NCI-H2081 treated with DMSO at 0.1 percent for 48 hours (cell line): ENCODE measurements around the gene MIP.
"Not testable (repeated sequence)": the region's sequence is repeated elsewhere in the genome, so short reads cannot be mapped to it uniquely, and the experiment has no call there.

ENCODE experiments used
- DNase-seq: peaks from one replicate; lab custom pipeline; 2025; lab: John Stamatoyannopoulos, UW

The MIP gene

DNA sequence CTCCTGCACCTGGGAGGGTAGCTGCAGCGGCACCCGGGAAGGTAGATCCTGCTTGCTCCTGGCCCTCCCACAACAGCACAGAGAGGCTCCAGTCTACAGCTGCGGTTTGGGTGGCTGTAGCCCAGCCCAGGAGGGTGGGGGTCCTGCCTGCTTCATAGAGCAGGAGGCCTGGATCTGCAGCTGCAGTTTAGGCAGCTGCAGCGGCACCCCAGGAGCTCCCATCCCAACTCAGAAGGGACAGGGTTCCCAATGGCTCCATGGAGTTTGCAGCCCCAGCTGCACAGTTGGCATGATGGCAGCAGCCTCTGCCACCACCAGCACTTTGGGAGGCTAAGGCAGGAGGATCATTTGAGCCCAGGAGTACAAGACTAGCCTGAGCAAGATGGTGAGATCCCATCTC, 43.7 kb downstream of the MIP start:
- no peak for DNase-seq

GRCh38 chr12:56408799-56409417, 45.5 kb downstream of the MIP start:
- DNase-seq = no peak

DNA sequence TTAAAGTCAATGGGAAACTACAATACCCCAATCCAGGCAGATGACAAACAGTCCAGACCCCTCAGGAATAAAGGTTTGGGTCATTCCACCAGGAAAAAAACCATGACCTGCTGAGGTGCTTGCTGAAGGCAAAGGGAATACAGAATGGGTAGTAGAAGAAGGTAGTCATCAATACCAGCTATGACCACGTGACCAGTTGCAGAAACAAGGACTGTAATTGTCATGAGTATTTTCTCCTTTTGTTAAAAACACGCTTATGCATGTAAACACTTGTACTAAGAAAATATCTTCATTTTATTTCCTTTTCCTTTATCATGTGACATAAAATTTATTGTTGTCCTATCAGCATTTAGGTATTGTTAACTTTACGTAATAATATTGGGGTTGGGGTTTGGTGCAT, 50.2 kb downstream of the MIP start:
- not testable (repeated sequence) for DNase-seq

- not testable (repeated sequence) for DNase-seq
Measured at GRCh38 chr12:56401612-56402011, 52.8 kb downstream of the MIP start.

DNA sequence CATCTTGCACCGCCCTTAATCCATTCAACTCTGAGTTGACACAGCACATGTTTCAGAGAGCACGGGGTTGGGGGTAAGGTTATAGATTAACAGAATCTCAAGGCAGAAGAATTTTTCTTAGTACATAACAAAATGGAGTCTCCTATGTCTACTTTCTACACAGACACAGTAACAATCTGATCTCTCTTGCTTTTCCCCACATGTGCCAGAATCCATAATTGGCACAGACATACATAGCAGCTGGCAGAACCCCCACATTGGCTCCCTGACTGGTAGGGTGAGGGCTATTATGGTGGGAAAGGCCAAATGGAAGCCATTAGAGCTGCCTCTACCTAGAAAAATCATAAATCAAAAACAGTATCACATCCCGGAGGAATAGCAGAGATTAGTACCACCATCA, 53.3 kb downstream of the MIP start:
- DNase-seq = not testable (repeated sequence)
